A549 (cell line): ENCODE data around the gene GMDS. TPM values are rescaled to one million over a fixed set of nuclear protein-coding genes. Genes with fewer than 3 reads are reported as not detected.

Experiments used
- ATAC-seq, 2 experiments: fragments of 200-7000 bp in 1 of 2; fragments of >200 bp in 1 of 2; cut with Nextera tagmentation in 1 of 2; cut with Tn5 transposase in 1 of 2; 3 replicates each; pipeline versions ENCODE4 v1.8.0 to v1.9.1; 2018 to 2020; ENCODE audit warnings: mild to moderate bottlenecking in 1 of 2, moderate library complexity in 1 of 2
- CTCF ChIA-PET: fragments of 300-600 bp; sonication (Branson Sonifier 250); formaldehyde crosslinking; extraction: SDS; loops from one replicate; lab custom pipeline; 2021; ENCODE audit warnings: antibody characterized with exemption, inconsistent platforms; lab: Yijun Ruan, JAX
- POLR2A ChIA-PET: fragments of 350-600 bp; formaldehyde crosslinking; extraction: SDS; loops from one replicate; lab custom pipeline; 2021; ENCODE audit warnings: antibody characterized with exemption, inconsistent platforms; lab: Yijun Ruan, JAX
- DNase-seq, 2 experiments: peaks; one replicate each; pipeline versions ENCODE4 v3.0.0 to v3.0.0-alpha.2; 2011 to 2016; ENCODE audit warnings: low read depth in 1 of 2, low spot score in 1 of 2
- FAIRE-seq: peaks from 2 replicates; lab custom pipeline; 2011; peaks lifted over from hg19 to GRCh38; lab: Jason Lieb, UNC
- H3K27ac ChIP-seq, 2 experiments: fragments of >200 bp; sonication (Bioruptor Twin); formaldehyde crosslinking; 3 replicates each; pipeline ENCODE4 v1.5.1; 2016 to 2017
- H3K4me1 ChIP-seq: fragments of >200 bp; sonication (Bioruptor Twin); formaldehyde crosslinking; 3 replicates; pipeline ENCODE4 v1.6.1; 2016
- H3K4me2 ChIP-seq: fragments of >200 bp; sonication (Bioruptor Twin); formaldehyde crosslinking; 3 replicates; pipeline ENCODE4 v1.6.1; 2016
- H3K4me3 ChIP-seq: fragments of >200 bp; sonication (Bioruptor Twin); formaldehyde crosslinking; 3 replicates; pipeline ENCODE4 v1.5.1; 2016
- H3K9me3 ChIP-seq: fragments of >200 bp; sonication (Bioruptor Twin); formaldehyde crosslinking; 3 replicates; pipeline ENCODE4 v1.6.1; 2016
- BHLHE40 ChIP-seq: IDR thresholded peaks from 2 replicates; pipeline ENCODE4 v1.6.1; 2012; ENCODE audit warnings: low read depth, low read length, inconsistent platforms
- CBX8 ChIP-seq: fragments of 200-600 bp; sonication (generic); IDR thresholded peaks from 2 replicates; pipeline ENCODE4 v1.6.1; 2016
- CHD4 ChIP-seq: fragments of 200-600 bp; sonication (generic); IDR thresholded peaks from 2 replicates; pipeline ENCODE4 v1.6.1; 2016; ENCODE audit warnings: antibody characterized with exemption, mild to moderate bottlenecking, borderline replicate concordance
- CTCF ChIP-seq: fragments of >200 bp; sonication (Bioruptor Twin); formaldehyde crosslinking; IDR thresholded peaks from 3 replicates; pipeline ENCODE4 v1.5.1; 2016
- EHF ChIP-seq: fragments of 250-450 bp; sonication (Bioruptor Pico); IDR thresholded peaks from 2 replicates; pipeline ENCODE4 v1.5.0; 2020; ENCODE audit warnings: mild to moderate bottlenecking
- EP300 ChIP-seq, 2 experiments: fragments of >200 bp; sonication (Bioruptor Twin); formaldehyde crosslinking; IDR thresholded peaks; 2 replicates in 1 of 2; 3 replicates in 1 of 2; pipeline ENCODE4 v1.6.1; 2016 to 2017
- FOSL2 ChIP-seq, 2 experiments: fragments of 450-650 bp in 1 of 2; fragments of >200 bp in 1 of 2; sonication (Bioruptor Twin) in 1 of 2; formaldehyde crosslinking; IDR thresholded peaks; 2 replicates each; pipeline versions ENCODE4 v1.5.0 to v1.6.1; 2016 to 2020; ENCODE audit warnings: mild to moderate bottlenecking in 1 of 2, moderate library complexity in 1 of 2
- FOXS1 ChIP-seq: fragments of 250-450 bp; sonication (Bioruptor Pico); IDR thresholded peaks from 2 replicates; pipeline ENCODE4 v1.5.0; 2020; ENCODE audit warnings: mild to moderate bottlenecking, moderate library complexity
- GATA3 ChIP-seq: IDR thresholded peaks from 2 replicates; pipeline ENCODE4 v1.6.1; 2012; ENCODE audit warnings: borderline replicate concordance
- HES2 ChIP-seq: fragments of >200 bp; sonication (Bioruptor Twin); formaldehyde crosslinking; IDR thresholded peaks from 2 replicates; pipeline ENCODE4 v1.6.1; 2016
- HEYL ChIP-seq: fragments of 250-450 bp; sonication (Bioruptor Pico); IDR thresholded peaks from 2 replicates; pipeline ENCODE4 v1.8.0; 2021; ENCODE audit warnings: mild to moderate bottlenecking, moderate library complexity
- HOXB13 ChIP-seq: fragments of 250-450 bp; sonication (Bioruptor Pico); IDR thresholded peaks from 2 replicates; pipeline ENCODE4 v1.5.0; 2020; ENCODE audit warnings: low read depth, mild to moderate bottlenecking, moderate library complexity
- JUN ChIP-seq, 2 experiments: fragments of >200 bp; sonication (Bioruptor Twin); formaldehyde crosslinking; IDR thresholded peaks; 2 replicates in 1 of 2; 3 replicates in 1 of 2; pipeline ENCODE4 v1.6.1; 2016 to 2017
- KDM5A ChIP-seq: fragments of 200-600 bp; sonication (generic); IDR thresholded peaks from 2 replicates; pipeline ENCODE4 v1.6.1; 2016; ENCODE audit warnings: antibody characterized with exemption, mild to moderate bottlenecking
- NPAS2 ChIP-seq: fragments of 250-450 bp; sonication (Bioruptor Pico); IDR thresholded peaks from 2 replicates; pipeline ENCODE4 v1.8.0; 2022; ENCODE audit warnings: mild to moderate bottlenecking, moderate library complexity, borderline replicate concordance
- NR3C1 ChIP-seq: fragments of >200 bp; sonication (Bioruptor Twin); formaldehyde crosslinking; IDR thresholded peaks from 3 replicates; pipeline ENCODE4 v1.6.1; 2017
- POLR2A ChIP-seq: IDR thresholded peaks from 2 replicates; pipeline ENCODE4 v1.6.1; 2012; ENCODE audit warnings: mild to moderate bottlenecking, low read length
- POLR2AphosphoS2 ChIP-seq: conservative IDR thresholded peaks from 2 replicates; pipeline ENCODE4 v1.6.1; 2012; ENCODE audit warnings: low read length, improper control_type of control experiment, inconsistent platforms
- RAD21 ChIP-seq, 2 experiments: fragments of >200 bp in 1 of 2; sonication (Bioruptor Twin) in 1 of 2; formaldehyde crosslinking in 1 of 2; IDR thresholded peaks in 1 of 2; conservative IDR thresholded peaks in 1 of 2; 2 replicates in 1 of 2; 3 replicates in 1 of 2; pipeline ENCODE4 v1.6.1; 2012 to 2018; ENCODE audit warnings: inconsistent platforms in 1 of 2
- RARB ChIP-seq: fragments of 250-450 bp; sonication (Bioruptor Pico); IDR thresholded peaks from 2 replicates; pipeline ENCODE4 v1.8.0; 2021; ENCODE audit warnings: mild to moderate bottlenecking, moderate library complexity
- RNF2 ChIP-seq: fragments of 200-600 bp; sonication (generic); IDR thresholded peaks from 2 replicates; pipeline ENCODE4 v1.6.1; 2016; ENCODE audit warnings: low read depth, mild to moderate bottlenecking, antibody characterized with exemption, moderate library complexity, borderline replicate concordance
- SMC3 ChIP-seq: fragments of >200 bp; sonication (Bioruptor Twin); formaldehyde crosslinking; IDR thresholded peaks from 3 replicates; pipeline ENCODE4 v1.6.1; 2018; ENCODE audit warnings: inconsistent platforms
- TFCP2L1 ChIP-seq: fragments of 250-450 bp; sonication (Bioruptor Pico); IDR thresholded peaks from 2 replicates; pipeline ENCODE4 v1.5.0; 2021; ENCODE audit warnings: mild to moderate bottlenecking
- ZFP36 ChIP-seq: fragments of 450-650 bp; IDR thresholded peaks from 2 replicates; pipeline ENCODE4 v1.6.1; 2014; ENCODE audit warnings: borderline replicate concordance; ENCODE audit not compliant: partially characterized antibody
- ZSCAN20 ChIP-seq: fragments of 250-450 bp; sonication (Bioruptor Pico); IDR thresholded peaks from 2 replicates; pipeline ENCODE4 v1.8.0; 2022; ENCODE audit warnings: mild to moderate bottlenecking, moderate library complexity
- WGBS: methylation state at CpG from one replicate; pipeline ENCODE4 v1.1.6; 2017; ENCODE audit errors: missing lambda C conversion rate; 5-methylcytosine and 5-hydroxymethylcytosine counted together
- polyA plus RNA-seq, 4 experiments: library from polyadenylated mRNA; depleted of rRNA in 3 of 4; stranded (reverse); fragments of >200 nt; fragmentation: RNase III in 1 of 4; extraction: RNeasy Plus Mini Kit Qiagen cat#74134 plus additional on column Dnase treatment in 1 of 4; gene quantifications; 2 replicates in 3 of 4; 3 replicates in 1 of 4; pipeline ENCODE4 v1.2.3, GENCODE V29; 2011 to 2017
- TF ChIP-seq, protein P1 (sequence below): fragments of >200 bp; sonication (Bioruptor Twin); formaldehyde crosslinking; IDR thresholded peaks from 3 replicates; pipeline ENCODE4 v1.6.1; 2016
- TF ChIP-seq, protein P2 (sequence below): fragments of 250-450 bp; sonication (Bioruptor Pico); IDR thresholded peaks from 2 replicates; pipeline ENCODE4 v1.5.0; 2020; ENCODE audit warnings: low read depth, mild to moderate bottlenecking, moderate library complexity
- TF ChIP-seq, protein P3 (sequence below): IDR thresholded peaks from 2 replicates; pipeline ENCODE4 v1.6.1; 2012
- TF ChIP-seq, protein P4 (sequence below): fragments of 450-650 bp; IDR thresholded peaks from 2 replicates; pipeline ENCODE4 v1.6.1; 2014; ENCODE audit warnings: antibody characterized with exemption
- TF ChIP-seq, protein P5 (sequence below): IDR thresholded peaks from 2 replicates; pipeline ENCODE4 v1.6.1; 2012; ENCODE audit warnings: low read depth, borderline replicate concordance

The GMDS gene
- polyA plus RNA-seq, 2 of the 4 experiments (the other 2 are of a cell fraction): 9.9 to 12.4 TPM

GRCh38 chr6:1851681-1852456 lies 393.5 kb downstream of the GMDS start:
- CTCF ChIA-PET: no interaction called here

DNA sequence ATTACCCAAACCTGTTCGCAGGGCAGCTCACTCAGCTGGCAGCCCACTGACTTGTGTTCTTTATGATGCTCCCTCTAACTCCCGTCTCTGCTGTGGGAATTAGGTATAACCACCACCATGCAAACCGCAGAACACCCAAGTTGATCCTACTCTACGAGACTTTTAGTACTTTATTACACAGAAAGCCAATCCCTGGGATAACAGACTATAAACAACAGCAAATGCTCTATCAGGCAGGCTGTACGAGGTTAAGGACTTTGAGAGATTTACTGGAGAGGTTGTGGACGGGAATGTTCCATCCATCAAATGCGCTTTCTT lies 394.6 kb downstream of the GMDS start:
- no peaks in the 10 kb centered on the region for H3K4me1 ChIP-seq
- CTCF ChIA-PET: interaction anchor here (0.7 kb wide), 1 partner anchor 20 kb away, joined by 4 read pairs; no protein-coding TSS in a partner anchor
- ATAC-seq (no peak), DNase-seq (no peak), FAIRE-seq (no peak)
- 76% methylated on average over 7 of the region's 7 CpGs for WGBS
- no peaks in the 10 kb centered on the region; the same call in 2 of the 3 replicates for H3K9me3 ChIP-seq
- no peak overlapping the region for H3K4me2 ChIP-seq
- no peak overlapping the region for H3K4me3 ChIP-seq
- H3K27ac ChIP-seq: no peak overlapping the region
- POLR2A ChIA-PET: no interaction called here
- TF ChIP-seq ZFP36: no peak
- no peak for TF ChIP-seq POLR2AphosphoS2
- TF ChIP-seq, protein P1, sequence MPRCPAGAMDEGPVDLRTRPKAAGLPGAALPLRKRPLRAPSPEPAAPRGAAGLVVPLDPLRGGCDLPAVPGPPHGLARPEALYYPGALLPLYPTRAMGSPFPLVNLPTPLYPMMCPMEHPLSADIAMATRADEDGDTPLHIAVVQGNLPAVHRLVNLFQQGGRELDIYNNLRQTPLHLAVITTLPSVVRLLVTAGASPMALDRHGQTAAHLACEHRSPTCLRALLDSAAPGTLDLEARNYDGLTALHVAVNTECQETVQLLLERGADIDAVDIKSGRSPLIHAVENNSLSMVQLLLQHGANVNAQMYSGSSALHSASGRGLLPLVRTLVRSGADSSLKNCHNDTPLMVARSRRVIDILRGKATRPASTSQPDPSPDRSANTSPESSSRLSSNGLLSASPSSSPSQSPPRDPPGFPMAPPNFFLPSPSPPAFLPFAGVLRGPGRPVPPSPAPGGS: no peak
- TF ChIP-seq RARB (CRISPR knock-in tag): no peak
- TF ChIP-seq BHLHE40: no peak
- no peak for TF ChIP-seq JUN (IDR thresholded peaks at IDR 0.05)
- TF ChIP-seq TFCP2L1 (CRISPR knock-in tag): no peak
- TF ChIP-seq EP300 (IDR thresholded peaks at IDR 0.05): no peak
- no peak for TF ChIP-seq GATA3
- TF ChIP-seq NR3C1: no peak
- TF ChIP-seq, protein P2, sequence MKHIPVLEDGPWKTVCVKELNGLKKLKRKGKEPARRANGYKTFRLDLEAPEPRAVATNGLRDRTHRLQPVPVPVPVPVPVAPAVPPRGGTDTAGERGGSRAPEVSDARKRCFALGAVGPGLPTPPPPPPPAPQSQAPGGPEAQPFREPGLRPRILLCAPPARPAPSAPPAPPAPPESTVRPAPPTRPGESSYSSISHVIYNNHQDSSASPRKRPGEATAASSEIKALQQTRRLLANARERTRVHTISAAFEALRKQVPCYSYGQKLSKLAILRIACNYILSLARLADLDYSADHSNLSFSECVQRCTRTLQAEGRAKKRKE (CRISPR knock-in tag): no peak
- TF ChIP-seq, protein P3, sequence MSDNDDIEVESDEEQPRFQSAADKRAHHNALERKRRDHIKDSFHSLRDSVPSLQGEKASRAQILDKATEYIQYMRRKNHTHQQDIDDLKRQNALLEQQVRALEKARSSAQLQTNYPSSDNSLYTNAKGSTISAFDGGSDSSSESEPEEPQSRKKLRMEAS: no peak
- TF ChIP-seq CBX8: no peak
- TF ChIP-seq, protein P4, sequence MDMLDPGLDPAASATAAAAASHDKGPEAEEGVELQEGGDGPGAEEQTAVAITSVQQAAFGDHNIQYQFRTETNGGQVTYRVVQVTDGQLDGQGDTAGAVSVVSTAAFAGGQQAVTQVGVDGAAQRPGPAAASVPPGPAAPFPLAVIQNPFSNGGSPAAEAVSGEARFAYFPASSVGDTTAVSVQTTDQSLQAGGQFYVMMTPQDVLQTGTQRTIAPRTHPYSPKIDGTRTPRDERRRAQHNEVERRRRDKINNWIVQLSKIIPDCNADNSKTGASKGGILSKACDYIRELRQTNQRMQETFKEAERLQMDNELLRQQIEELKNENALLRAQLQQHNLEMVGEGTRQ: no peak
- TF ChIP-seq, all 56 proteins: peak for 0

More at GRCh38 chr6:1851681-1852456, 393.5 kb downstream of the GMDS start:
- H3K27ac ChIP-seq: no peak overlapping the region
- POLR2A ChIA-PET: no interaction called here
- DNase-seq (no peak), FAIRE-seq (no peak), ATAC-seq (no peak)
- WGBS: 77% methylated on average over 12 of the region's 13 CpGs
- no peak overlapping the region for H3K4me2 ChIP-seq
- H3K9me3 ChIP-seq: no peaks in the 10 kb centered on the region
- no peak for TF ChIP-seq FOXS1 (CRISPR knock-in tag)
- TF ChIP-seq RAD21 (conservative IDR thresholded peaks at IDR 0.05 in 1 of 2, IDR thresholded peaks at IDR 0.05 in 1 of 2): no peak
- TF ChIP-seq, protein P4: no peak
- TF ChIP-seq HES2: no peak
- TF ChIP-seq HEYL (CRISPR knock-in tag): no peak
- TF ChIP-seq CHD4: no peak
- TF ChIP-seq, protein P5, sequence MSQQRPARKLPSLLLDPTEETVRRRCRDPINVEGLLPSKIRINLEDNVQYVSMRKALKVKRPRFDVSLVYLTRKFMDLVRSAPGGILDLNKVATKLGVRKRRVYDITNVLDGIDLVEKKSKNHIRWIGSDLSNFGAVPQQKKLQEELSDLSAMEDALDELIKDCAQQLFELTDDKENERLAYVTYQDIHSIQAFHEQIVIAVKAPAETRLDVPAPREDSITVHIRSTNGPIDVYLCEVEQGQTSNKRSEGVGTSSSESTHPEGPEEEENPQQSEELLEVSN: no peak
- TF ChIP-seq SMC3: no peak
- TF ChIP-seq CTCF: no peak
- TF ChIP-seq POLR2A: no peak
- no peak for TF ChIP-seq HOXB13
- no peak for TF ChIP-seq RNF2
- TF ChIP-seq BHLHE40: no peak
- TF ChIP-seq FOSL2 (IDR thresholded peaks at IDR 0.05): no peak
- TF ChIP-seq FOSL2 (CRISPR knock-in tag; IDR thresholded peaks at IDR 0.05): no peak
- TF ChIP-seq, protein P3: no peak
- no peak for TF ChIP-seq ZSCAN20 (CRISPR knock-in tag)
- no peak for TF ChIP-seq EHF (CRISPR knock-in tag)
- no peak for TF ChIP-seq NPAS2 (CRISPR knock-in tag)
- TF ChIP-seq, protein P2 (CRISPR knock-in tag): no peak
- TF ChIP-seq KDM5A: no peak
- H3K4me1 ChIP-seq: no peaks in the 10 kb centered on the region
- no peak overlapping the region for H3K4me3 ChIP-seq
